Esophagus squamous epithelium (tissue), 4 donors: ENCODE results near the gene PPP1R37.

ENCODE experiments used
- CTCF ChIP-seq, 6 experiments: fragments of 450-650 bp in 4 of 6; fragments of 200-600 bp in 2 of 6; sonication (generic) in 2 of 6; IDR thresholded peaks; one replicate each; pipeline ENCODE4 v1.5.1; 2016 to 2019; ENCODE audit warnings: antibody characterized with exemption in 6 of 6, mild to moderate bottlenecking in 4 of 6, moderate library complexity in 4 of 6
- POLR2A ChIP-seq, 4 donors: fragments of 450-650 bp; IDR thresholded peaks; one replicate each; pipeline ENCODE4 v1.6.1; 2017; ENCODE audit warnings: antibody characterized with exemption in 4 of 4, mild to moderate bottlenecking in 4 of 4, moderate library complexity in 3 of 4

GRCh38 chr19:45045671-45046353 lies 47.2 kb upstream of the PPP1R37 start:
- TF ChIP-seq POLR2A (IDR thresholded peaks at IDR 0.05) = no peak
- TF ChIP-seq CTCF (IDR thresholded peaks at IDR 0.05) = no peak
